HG03095 (cell line): ENCODE results near the gene WFDC1.

ENCODE experiments used
- ATAC-seq: cut with Tn5 transposase; IDR thresholded peaks from one replicate; pipeline ENCODE4 v1.9.1; 2021; ENCODE audit warnings: moderate library complexity; ENCODE audit not compliant: unreplicated experiment

WFDC1 gene, protein sequence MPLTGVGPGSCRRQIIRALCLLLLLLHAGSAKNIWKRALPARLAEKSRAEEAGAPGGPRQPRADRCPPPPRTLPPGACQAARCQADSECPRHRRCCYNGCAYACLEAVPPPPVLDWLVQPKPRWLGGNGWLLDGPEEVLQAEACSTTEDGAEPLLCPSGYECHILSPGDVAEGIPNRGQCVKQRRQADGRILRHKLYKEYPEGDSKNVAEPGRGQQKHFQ

DNA sequence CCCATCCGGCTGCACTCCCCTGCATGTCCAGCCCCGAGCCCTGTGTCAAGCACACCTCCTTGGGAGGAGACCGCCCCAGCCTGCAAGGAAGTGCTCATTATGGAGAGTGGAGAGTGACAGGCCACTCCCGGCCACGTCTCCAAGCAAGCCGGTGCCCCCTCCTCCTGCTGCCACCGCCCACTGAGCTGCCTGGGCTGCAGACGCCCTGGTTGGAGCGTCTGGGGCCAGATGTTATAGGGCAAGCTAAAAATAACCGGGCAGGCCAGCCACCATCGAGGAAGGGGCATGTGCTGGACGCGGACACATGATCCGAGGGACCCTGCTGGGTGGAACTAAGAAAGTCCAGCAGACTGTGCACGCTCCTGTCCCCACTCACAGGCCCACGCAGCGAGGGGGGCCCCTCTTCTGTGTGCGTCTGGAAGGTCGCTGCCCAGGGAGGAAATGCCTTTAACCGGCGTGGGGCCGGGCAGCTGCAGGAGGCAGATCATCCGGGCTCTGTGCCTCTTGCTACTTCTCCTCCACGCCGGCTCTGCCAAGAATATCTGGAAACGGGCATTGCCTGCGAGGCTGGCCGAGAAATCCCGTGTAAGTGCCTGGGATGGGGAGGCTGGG is at the start of gene WFDC1:
Gene WFDC1 (plus strand): TSS at position 348 of the 612 bp plus-strand sequence. CDS start 94 bp downstream, at position 442.
- ATAC-seq: no peak

DNA sequence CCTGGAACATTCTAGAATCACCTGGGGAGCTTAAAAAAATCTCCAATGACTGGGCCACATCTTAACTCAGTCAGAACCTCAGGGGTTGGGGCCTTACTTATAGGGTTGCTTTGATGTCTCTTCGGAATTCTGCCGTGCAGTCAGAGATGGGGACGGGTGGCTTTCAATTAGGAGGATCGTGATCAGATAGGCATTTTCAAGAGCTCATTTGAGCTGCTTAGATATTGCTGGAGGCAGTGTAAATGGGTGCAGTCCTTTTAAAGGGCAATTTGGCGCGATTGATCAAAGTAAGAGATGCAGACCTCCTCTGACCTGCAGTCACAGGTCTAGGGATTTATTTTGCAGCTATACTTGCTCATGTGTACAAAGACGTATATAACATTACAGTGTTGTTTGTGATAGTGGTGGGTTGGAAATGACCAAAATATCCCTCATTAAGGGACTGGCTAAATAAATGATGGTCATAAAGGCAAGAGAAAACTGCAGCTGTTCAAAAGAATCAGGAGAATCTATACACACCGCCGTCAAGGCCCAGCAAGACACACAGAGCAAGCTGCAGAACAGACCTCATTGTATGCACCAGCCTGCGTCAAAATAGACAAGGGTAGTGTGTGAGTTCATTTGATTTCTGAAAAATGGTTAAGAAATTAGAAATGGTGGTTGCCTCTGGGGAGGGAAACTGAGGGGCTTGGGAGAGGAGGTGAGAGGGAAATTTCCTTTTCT is 48.6 kb upstream of the WFDC1 start:
- ATAC-seq: no peak

DNA sequence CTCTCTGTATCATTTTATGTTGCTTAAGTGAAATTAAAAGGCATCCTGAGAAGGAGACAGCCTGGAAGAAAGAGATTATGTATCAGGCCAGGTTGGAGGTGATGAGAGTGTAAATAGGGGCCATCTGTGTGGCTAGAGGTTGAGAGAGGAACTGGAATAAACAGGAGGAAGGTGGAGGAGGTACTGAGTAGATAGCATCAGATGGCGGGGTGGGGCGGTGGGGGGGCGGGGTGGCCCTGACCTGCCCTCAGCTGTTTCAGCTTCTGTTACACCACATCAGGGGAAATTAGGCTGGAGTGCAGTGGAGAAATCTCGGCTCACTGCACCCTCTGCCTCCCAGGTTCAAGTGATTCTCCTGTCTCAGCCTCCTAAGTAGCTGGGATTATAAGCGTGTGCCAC is 48.0 kb upstream of the WFDC1 start:
- no peak for ATAC-seq

DNA sequence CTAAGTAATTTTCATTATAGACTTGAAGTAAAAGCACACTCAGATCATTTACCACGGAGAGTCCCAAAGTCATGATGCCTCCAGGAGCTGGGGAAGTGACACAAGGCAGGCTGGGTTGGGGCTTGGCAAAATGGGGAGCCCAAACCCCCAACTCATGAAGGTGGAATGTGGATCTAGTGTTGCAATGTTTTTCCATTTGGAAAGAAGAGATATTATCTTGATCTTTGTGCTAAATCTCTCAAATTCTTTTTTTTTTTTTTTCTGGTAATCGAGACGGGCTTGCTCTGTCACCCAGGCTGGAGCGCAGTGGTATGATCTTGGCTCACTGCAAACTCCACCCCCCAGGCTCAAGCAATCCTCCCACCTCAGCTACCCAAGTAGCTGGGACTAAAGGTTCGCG is 47.3 kb upstream of the WFDC1 start:
- no peak for ATAC-seq

DNA sequence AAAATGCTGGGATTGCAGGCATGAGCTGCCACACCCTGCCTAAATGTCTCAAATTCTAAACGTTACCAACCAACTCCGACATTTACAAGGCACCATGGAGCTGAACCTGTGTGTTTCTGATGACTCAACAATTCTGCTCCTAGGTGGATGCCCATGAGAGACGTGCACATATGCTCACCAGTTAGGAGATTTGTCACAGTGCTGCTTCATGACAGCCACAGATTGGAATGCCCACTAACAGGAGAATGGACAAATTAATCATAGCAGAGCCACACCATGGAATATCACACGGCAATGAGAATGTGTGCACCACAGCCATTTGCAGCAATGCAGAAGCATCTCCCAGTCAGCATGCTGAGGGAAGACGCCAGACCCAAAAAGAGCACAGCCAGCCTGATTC is 46.8 kb upstream of the WFDC1 start:
- no peak for ATAC-seq

DNA sequence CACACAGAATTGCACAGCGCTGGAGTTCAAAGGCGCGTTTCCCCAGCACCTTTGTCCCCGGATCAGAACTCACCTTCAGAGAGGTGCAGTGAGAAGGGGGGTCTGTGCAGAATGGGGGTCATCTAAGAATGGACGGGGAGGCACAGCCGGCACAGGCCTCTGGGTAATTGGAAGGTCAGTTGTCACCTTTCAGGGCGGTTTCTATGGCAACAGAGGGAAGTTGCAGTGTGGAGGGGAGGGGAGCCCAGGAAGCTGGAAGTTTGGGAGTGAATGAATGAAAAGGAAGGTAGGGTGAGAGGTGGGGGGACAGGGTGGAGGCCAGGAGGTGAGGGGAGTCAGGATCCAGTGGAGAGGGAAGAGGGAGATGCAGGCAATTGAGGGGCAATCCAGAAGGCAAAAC is 42.5 kb upstream of the WFDC1 start:
- no peak for ATAC-seq

DNA sequence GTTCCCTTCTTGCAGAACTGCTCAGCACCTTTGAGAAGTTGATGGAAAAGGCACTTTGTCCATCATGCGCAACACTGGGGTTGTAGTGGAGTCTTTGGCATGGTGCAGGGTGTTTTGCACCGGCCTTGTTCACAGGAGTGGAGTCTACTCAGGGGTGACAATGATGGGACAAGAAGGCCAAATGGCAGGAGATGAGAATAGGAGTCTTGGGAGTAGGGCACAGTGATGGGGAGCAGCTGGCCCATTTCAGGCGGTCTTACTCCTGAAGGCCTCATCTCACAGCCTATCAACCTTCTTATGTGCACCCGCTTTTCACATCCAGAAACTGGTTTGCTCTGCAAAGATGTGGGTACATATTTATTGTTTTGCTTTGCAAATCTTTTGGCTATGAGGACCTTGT is 41.5 kb upstream of the WFDC1 start:
- ATAC-seq: no peak

DNA sequence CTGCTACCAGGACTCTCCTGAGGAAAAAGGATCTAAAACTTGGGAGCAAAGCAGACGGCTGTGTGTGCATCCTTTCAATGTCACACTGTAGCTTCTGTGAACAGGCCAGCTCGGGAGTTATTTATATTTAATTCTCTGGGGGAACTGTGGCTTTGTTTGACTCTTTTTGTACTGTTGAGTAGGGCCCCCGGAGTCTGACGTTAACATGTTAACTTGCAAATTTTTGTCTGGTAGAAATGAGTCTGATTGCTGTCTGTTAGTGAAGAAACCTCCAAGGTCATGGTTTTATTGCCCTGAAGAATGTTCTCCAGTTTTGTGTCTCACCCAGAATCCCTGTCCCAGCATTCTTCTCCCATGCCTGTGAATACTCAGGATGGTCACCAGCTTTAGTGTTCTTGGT is 40.6 kb upstream of the WFDC1 start:
- ATAC-seq: no peak

DNA sequence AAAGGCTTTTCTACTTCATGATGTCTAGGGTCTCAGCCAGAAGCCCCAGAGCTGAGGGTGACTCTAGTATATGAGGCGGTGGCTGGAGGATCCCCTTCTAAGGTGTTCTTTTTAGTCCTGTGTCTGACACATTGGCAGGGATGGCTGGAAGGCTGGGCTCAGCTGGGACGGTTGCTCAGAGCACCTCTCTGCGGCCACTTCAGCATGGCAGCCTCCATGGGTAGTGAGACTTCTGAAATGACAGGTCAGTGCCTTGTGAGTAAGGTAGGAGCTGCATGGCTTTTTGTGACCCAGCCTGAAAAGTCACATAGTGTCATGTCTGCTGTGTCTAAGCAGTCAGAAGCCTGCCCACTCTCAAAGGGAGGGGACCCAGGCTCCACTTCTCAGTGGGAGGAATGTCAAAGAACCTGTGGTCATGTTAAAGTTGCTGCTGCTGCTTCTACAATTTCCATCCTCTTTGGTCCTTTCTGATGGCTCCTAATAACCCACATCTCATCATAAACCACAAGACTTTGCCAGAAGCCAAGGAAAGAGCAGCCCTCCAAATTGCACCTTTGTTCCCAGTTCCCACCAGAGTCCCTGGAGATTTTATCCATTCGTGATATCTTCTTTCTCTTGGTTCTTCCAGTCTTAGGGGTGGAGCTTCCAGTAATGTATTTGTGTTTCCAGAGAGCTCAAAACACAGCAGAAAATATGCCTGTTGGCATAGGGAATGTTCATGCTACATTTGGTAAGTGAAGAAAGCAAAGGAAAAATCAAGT is 39.4 kb upstream of the WFDC1 start:
- no peak for ATAC-seq

DNA sequence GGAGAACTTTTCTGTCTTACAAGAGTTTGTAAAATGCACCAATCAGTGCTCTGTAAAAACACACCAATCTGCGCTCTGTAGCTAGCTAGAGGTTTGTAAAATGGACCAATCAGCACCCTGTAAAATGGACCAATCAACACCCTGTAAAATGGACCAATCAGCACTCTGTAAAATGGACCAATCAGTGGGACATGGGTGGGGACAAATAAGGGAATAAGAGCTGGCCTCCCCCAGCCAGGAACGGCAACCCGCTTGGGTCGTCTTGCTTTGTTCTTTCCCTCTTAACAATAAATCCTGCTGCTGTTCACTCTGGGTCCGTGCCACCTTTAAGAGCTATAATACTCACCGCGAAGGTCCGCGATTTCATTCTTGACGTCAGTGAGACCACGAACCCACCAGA is 36.4 kb upstream of the WFDC1 start:
- ATAC-seq: no peak

DNA sequence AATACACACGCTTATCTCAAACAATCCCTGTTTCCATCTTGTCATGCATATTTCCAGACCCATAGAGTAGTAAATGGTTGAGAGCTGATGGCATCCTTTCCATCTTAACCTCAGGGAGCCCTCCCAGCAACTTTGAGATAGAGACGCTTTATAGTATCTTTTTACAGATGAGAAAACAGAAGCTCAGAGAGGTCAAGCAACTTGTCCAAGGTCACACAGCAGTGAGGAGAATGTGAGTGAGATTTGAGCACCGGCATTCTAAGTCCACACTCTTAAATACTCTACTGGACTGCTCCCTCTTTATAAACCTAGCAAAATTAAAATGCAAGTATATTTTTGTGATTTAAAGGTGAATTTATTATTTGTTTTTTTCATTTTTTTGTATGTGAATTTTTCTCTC is 35.0 kb upstream of the WFDC1 start:
- no peak for ATAC-seq

DNA sequence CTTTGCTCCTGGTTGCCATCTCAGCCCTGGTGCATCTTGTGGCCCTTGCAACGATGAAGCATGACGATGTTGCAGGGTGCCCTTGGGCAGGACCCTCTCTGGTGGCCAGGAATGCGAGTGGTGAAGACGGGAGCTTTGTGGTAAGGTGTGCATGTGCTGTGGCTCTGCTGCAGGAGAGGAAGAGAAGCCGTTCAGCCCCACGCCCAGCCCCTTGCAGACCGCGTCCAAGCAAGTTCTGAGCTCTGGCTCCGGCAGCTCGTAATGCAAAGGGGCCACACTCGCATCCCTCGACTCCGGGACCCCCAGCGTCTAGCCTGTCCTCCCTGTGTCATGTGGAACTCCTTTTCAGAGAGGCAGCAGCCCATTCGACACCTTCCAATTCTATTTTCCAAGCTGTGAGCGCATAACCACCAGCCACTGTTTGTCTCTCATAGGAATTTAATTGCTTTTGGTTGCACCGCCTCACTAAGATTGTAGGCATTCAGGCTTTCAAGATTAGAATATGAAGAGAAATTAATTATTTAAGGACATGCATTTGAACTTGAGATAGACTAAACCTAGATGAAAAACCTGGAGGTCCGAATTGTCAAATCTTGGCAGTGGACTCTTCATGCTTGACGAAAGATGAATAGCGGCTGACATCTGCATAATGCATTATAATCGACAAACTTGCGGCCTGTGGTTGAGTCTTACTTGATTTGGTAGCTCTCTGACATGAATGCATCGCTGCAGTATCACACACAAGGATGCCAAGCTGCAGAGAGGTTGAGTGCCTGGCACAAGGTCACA is 33.7 kb upstream of the WFDC1 start:
- ATAC-seq: no peak

DNA sequence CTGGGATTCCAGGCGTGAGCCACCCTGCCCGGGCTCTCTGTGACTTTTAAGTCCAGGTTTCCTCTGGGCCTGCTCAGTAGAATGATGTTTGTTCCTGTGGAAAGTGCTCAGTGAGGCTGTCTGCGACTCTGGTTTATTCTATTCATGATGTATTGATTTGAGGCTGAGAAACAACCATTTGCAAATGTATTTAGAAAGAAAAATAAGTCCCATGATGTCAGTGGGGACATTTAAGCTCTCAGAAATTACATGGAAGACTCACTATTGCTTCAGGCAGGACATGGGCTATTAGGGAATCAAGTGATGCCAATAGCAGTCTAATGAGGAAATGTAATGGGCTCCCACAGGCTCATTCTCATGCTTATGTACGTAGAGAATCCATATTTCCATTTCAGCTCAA is 32.6 kb upstream of the WFDC1 start:
- ATAC-seq: no peak

DNA sequence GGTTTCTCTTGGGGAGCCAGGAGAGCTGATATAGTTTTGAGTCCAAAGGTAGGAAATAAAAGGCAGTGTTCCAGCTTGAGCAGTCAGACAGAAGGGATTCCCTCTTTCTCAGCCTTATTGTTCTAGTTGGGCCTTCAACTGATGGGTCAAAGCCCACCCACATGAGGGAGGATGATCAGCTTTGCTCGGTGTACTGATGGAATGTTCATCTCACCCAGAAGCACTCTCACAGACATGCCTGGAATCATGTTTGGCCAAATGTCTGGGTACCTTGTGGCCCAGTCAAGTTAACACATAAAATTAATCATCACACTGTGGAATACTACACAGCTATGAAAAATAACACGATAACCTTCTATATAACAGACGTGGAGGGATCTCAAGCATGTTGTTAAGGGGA is 31.7 kb upstream of the WFDC1 start:
- no peak for ATAC-seq

DNA sequence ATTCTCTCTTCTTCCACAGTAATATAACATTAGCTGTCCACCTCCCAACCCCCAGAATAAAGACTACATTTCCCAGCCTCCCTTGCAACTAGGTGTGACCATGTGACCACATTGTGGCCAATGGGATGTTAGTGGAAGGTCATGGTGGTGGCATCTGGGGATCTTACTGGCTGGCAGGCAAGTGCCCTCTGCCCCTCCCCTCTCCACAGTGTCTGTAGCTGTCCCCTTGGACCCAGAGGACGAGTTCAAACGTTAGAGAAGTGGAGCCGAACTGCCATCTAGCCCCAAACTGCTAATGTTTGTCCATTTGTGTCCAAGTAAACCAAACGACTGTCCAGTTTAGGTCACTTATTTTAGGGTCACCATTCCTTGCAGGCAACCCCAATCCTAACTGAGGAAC is 28.2 kb upstream of the WFDC1 start:
- no peak for ATAC-seq

DNA sequence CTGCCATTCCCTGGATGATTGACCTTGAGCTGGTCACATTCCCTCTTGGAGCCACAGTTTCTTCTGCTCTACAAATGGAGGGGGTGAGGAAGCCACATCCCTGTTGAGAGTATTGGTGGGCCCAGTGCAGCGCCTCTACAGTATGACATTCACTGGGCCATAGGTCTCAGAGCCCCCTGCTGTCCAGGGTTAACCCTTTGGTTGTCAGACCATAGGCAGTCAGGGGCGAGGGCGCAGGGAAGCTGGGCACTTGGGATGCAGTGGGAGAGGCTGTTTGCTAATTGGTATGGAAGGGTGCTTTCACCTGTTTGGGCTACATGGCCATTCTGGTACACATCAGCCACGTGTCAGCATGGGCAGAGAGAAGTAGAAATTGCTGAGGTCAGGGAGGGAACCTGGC is 27.3 kb upstream of the WFDC1 start:
- no peak for ATAC-seq

DNA sequence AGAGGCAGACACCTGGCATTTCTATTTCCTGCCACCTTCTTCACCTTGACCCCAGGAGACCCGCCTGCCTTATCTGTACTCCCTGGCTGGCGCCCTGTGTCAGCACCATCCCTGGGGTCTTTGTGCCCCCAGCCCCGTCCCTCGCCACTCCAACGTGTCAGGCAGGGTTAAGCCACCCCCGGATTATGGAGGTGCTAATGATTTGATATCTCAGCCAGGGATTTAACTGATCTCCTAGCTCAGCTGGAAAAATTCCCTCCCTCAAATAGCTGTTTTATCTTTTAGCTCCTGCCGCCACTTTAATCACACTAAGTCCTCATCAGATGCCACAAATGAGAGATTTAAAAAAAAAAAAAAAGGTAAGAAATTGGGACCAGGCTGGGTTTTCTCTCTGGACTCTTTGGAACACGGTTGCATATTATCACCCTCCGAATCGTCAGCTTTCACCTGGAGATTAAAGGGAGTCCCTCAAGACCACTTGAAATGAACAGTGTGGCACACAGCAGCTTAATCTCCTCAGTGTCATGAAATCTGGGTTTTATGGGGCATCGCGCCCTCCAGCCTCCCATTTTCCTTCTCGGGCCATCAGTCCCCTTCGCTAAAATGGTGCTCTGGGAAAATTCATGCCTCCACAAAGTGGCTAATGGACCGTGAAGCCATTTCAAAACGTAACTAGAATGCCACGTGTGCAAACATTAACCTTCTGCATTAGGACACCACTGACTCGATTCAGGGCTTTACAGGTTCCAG is 26.2 kb upstream of the WFDC1 start:
- no peak for ATAC-seq

DNA sequence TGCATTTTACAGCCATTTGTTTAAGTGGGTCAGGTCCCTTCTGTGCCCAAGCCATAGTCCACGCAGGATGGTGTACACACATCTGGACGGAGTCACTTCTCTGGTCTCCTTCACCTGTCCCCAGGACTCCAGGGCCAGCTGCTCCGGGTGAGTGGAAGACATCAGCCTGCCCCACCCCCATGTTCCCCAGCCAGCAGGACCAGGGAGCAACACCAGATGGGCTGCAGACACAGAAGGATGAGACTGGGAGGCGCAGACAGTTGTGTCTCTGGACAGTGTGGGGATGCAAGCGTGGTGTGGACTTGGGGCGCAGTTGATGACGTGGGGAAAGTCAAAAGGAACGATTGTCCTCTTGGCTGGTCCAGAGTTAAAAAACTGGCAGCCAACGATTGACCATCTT is 24.6 kb upstream of the WFDC1 start:
- no peak for ATAC-seq

DNA sequence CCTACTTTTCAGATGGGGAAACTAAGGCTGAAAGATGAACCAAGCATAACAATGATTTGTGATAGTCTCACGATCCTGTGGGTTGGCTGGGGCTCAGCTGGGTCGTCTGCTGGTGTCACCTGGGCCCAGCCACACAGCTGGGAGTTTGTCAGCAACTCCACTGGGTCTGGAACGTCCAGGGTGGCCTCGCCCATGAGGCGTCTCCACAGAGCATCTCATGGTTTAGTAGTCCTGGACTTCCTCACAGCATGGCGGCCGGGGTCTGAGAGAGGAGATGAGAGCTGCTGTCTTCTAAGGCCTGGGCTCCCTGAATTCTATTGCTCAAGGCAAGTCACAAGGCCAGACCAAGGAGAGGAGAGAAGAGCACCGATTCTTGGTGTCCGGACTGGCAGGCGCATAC is 24.1 kb upstream of the WFDC1 start:
- no peak for ATAC-seq

DNA sequence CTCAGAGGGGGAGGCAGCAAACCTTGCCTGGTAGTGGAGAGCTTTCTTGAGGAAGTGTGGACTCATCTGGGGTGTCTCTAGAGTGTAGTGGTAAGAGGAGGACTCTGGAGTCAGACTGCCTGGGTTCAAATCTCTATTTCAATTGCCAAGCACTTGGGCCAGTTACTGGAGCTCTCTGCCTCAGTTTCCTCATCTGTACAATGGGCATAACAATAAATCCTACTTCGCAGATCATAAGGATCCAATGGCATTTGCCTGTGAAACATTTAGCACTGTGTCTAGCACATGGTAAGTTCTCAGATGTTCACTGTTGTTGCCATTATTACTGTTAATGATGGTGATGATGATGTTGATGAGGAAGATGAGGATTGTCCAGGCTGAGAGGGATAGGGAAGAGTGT is 23.6 kb upstream of the WFDC1 start:
- no peak for ATAC-seq
